A673 (cell line): Measurements from ENCODE around the gene IL24.

Experiments
- EZH2 ChIP-seq: fragments of 200-600 bp; sonication (generic); IDR thresholded peaks from 2 replicates; pipeline ENCODE4 v1.6.1; 2017; ENCODE audit warnings: borderline replicate concordance, low read depth, mild to moderate bottlenecking, mixed read lengths, antibody characterized with exemption, low read length; ENCODE audit not compliant: poor library complexity, severe bottlenecking
- TF ChIP-seq, protein P1 (sequence below): fragments of 300-800, 200-600 bp; sonication (generic); conservative IDR thresholded peaks from 2 replicates; pipeline ENCODE4 v1.5.1; 2017; ENCODE audit warnings: low read depth, mild to moderate bottlenecking, antibody characterized with exemption, low read length, moderate library complexity, mixed read lengths

- TF ChIP-seq, protein P1, sequence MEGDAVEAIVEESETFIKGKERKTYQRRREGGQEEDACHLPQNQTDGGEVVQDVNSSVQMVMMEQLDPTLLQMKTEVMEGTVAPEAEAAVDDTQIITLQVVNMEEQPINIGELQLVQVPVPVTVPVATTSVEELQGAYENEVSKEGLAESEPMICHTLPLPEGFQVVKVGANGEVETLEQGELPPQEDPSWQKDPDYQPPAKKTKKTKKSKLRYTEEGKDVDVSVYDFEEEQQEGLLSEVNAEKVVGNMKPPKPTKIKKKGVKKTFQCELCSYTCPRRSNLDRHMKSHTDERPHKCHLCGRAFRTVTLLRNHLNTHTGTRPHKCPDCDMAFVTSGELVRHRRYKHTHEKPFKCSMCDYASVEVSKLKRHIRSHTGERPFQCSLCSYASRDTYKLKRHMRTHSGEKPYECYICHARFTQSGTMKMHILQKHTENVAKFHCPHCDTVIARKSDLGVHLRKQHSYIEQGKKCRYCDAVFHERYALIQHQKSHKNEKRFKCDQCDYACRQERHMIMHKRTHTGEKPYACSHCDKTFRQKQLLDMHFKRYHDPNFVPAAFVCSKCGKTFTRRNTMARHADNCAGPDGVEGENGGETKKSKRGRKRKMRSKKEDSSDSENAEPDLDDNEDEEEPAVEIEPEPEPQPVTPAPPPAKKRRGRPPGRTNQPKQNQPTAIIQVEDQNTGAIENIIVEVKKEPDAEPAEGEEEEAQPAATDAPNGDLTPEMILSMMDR = no peak
- TF ChIP-seq EZH2 = no peak
These were observed 46.8 kb upstream of the IL24 start for GRCh38 chr1:206850401-206850800.
